Mammary epithelial cell (primary cell): Measurements from ENCODE around the gene SCN4B.

Experiments used
- CTCF ChIP-seq, 2 donors: IDR thresholded peaks in 1 of 2; conservative IDR thresholded peaks in 1 of 2; 2 replicates each; pipeline ENCODE4 v1.5.1; 2011 to 2012; ENCODE audit warnings: inconsistent platforms in 2 of 2, low read length in 2 of 2, mild to moderate bottlenecking in 2 of 2, control low read depth in 1 of 2, low read depth in 1 of 2; ENCODE audit not compliant: insufficient read depth in 1 of 2; ENCODE audit errors: extremely low read depth in 1 of 2
- EZH2 ChIP-seq: IDR thresholded peaks from 2 replicates; pipeline ENCODE4 v1.6.1; 2012; ENCODE audit warnings: low read length, inconsistent platforms, borderline replicate concordance

DNA sequence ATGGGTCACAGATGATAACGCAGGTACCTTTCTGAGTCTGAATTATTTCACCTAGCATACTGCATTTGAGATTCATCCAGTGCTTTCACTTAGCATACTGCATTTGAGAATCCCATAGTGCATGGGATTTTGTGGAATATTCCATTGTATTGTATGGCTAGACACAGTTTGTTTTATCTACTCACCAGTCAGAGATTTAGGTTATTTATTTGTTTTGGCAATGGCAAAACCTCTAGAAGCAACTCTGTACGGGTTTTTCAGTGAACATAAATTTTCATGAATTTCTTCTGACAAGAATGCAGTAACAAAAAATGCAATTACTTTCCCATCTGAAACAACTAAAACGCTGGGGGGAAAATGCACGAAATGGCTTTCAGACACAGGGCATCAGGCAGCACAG is 24.3 kb downstream of the SCN4B start:
- TF ChIP-seq CTCF (conservative IDR thresholded peaks at IDR 0.05 in 1 of 2, IDR thresholded peaks at IDR 0.05 in 1 of 2; ENCODE audit: extremely low read depth in 1 of 2, insufficient read depth in 1 of 2, low read depth in 1 of 2, low read length in 2 of 2) (no peak), EZH2 (no peak)
